Measurements from ENCODE around the gene GLS.
"Not testable (repeated sequence)": the region's sequence is repeated elsewhere in the genome, so short reads cannot be mapped to it uniquely, and the experiment has no call there.

Gene GLS

GRCh38 chr2:190959911-190960788, 79.5 kb downstream of the GLS start:
- Histone ChIP-seq H3K9me3 (ENCODE audit: insufficient read depth, low read depth, low read length) (no peaks in the 10 kb centered on the region), H3K9ac (ENCODE audit: low read depth, low read length, poor library complexity, severe bottlenecking) (no peak overlapping the region), H4K20me1 (ENCODE audit: insufficient read depth, low read length, poor library complexity, severe bottlenecking) (no peaks in the 10 kb centered on the region), H2AFZ (ENCODE audit: low read length) (no peak overlapping the region), H3K9me2 (replicated peaks; ENCODE audit: low read depth, low read length) (no peaks in the 10 kb centered on the region), H3K4me2 (ENCODE audit: low read depth, low read length, poor library complexity, severe bottlenecking) (no peak overlapping the region), H3F3A (ENCODE audit: low read depth) (no peaks in the 10 kb centered on the region), H3K36me3 (ENCODE audit: insufficient read depth, low read length) (peaks cover 19% of the 10 kb centered on the region; the same call in 1 of the 2 replicates), H3K27me3 (ENCODE audit: insufficient read depth, low read length, poor library complexity, severe bottlenecking) (no peaks in the 10 kb centered on the region), H3K4me3 (ENCODE audit: low read length, poor library complexity, severe bottlenecking) (no peak overlapping the region), H3K4me1 (ENCODE audit: insufficient read depth, low read length, poor library complexity, severe bottlenecking) (no peaks in the 10 kb centered on the region), H3K79me2 (ENCODE audit: insufficient read depth, low read length) (no peaks in the 10 kb centered on the region)
- no peak for TF ChIP-seq EZH2phosphoT487 (IDR thresholded peaks at IDR 0.05; ENCODE audit: borderline replicate concordance)
- TF ChIP-seq CTCF (conservative IDR thresholded peaks at IDR 0.05; ENCODE audit: low read length) = no peak

- not testable (repeated sequence) for H3K27me3 ChIP-seq (ENCODE audit: insufficient read depth, low read length, poor library complexity, severe bottlenecking); H3K9me2 ChIP-seq (replicated peaks; ENCODE audit: low read depth, low read length); H3K4me3 ChIP-seq (ENCODE audit: low read length, poor library complexity, severe bottlenecking); H4K20me1 ChIP-seq (ENCODE audit: insufficient read depth, low read length, poor library complexity, severe bottlenecking); H3K9ac ChIP-seq (ENCODE audit: low read depth, low read length, poor library complexity, severe bottlenecking); H3K9me3 ChIP-seq (ENCODE audit: insufficient read depth, low read depth, low read length); H2AFZ ChIP-seq (ENCODE audit: low read length); H3F3A ChIP-seq (ENCODE audit: low read depth); H3K79me2 ChIP-seq (ENCODE audit: insufficient read depth, low read length); H3K4me2 ChIP-seq (ENCODE audit: low read depth, low read length, poor library complexity, severe bottlenecking); H3K4me1 ChIP-seq (ENCODE audit: insufficient read depth, low read length, poor library complexity, severe bottlenecking)
- H3K36me3 ChIP-seq (ENCODE audit: insufficient read depth, low read length) = peaks cover 27% of the 10 kb centered on the region; the same call in 1 of the 2 replicates
Measured at GRCh38 chr2:190961117-190961516, 80.5 kb downstream of the GLS start.

GRCh38 chr2:190961918-190962487, 81.4 kb downstream of the GLS start:
- Histone ChIP-seq H3K36me3 (ENCODE audit: insufficient read depth, low read length) (peaks cover 32% of the 10 kb centered on the region; the same call in 1 of the 2 replicates), H3F3A (ENCODE audit: low read depth) (no peaks in the 10 kb centered on the region), H4K20me1 (ENCODE audit: insufficient read depth, low read length, poor library complexity, severe bottlenecking) (no peaks in the 10 kb centered on the region), H2AFZ (ENCODE audit: low read length) (no peak overlapping the region), H3K27me3 (ENCODE audit: insufficient read depth, low read length, poor library complexity, severe bottlenecking) (no peaks in the 10 kb centered on the region), H3K9ac (ENCODE audit: low read depth, low read length, poor library complexity, severe bottlenecking) (no peak overlapping the region), H3K79me2 (ENCODE audit: insufficient read depth, low read length) (no peaks in the 10 kb centered on the region), H3K4me2 (ENCODE audit: low read depth, low read length, poor library complexity, severe bottlenecking) (no peak overlapping the region), H3K9me3 (ENCODE audit: insufficient read depth, low read depth, low read length) (no peaks in the 10 kb centered on the region), H3K9me2 (replicated peaks; ENCODE audit: low read depth, low read length) (no peaks in the 10 kb centered on the region), H3K4me3 (ENCODE audit: low read length, poor library complexity, severe bottlenecking) (no peak overlapping the region), H3K4me1 (ENCODE audit: insufficient read depth, low read length, poor library complexity, severe bottlenecking) (no peaks in the 10 kb centered on the region)
- TF ChIP-seq EZH2phosphoT487 (IDR thresholded peaks at IDR 0.05; ENCODE audit: borderline replicate concordance) = no peak
- TF ChIP-seq CTCF (conservative IDR thresholded peaks at IDR 0.05; ENCODE audit: low read length) = no peak

Measured in Loucy (cell line).